ACC112 (cell line): Measurements from ENCODE around the gene PPFIA4.

Experiments used
- H2AFZ ChIP-seq: fragments of 200-600 bp; sonication (generic); one replicate; pipeline ENCODE4 v1.6.0; 2017; ENCODE audit warnings: antibody characterized with exemption, low read length; ENCODE audit not compliant: unreplicated experiment
- H3K27ac ChIP-seq: fragments of 200-600 bp; sonication (generic); 2 replicates; pipeline ENCODE4 v1.5.1; 2014; ENCODE audit warnings: low read depth, mild to moderate bottlenecking, antibody characterized with exemption, low read length, moderate library complexity
- H3K27me3 ChIP-seq: fragments of 200-600 bp; sonication (generic); 2 replicates; pipeline ENCODE4 v1.6.1; 2014; ENCODE audit warnings: mild to moderate bottlenecking, antibody characterized with exemption, low read length, moderate library complexity, mixed read lengths; ENCODE audit not compliant: insufficient read depth
- H3K36me3 ChIP-seq: fragments of 200-600 bp; sonication (generic); 2 replicates; pipeline ENCODE4 v1.6.1; 2016; ENCODE audit warnings: mild to moderate bottlenecking, antibody characterized with exemption, low read length, moderate library complexity, mixed read lengths; ENCODE audit not compliant: insufficient read depth
- H3K4me1 ChIP-seq: fragments of 200-600 bp; sonication (generic); one replicate; pipeline ENCODE4 v1.6.1; 2016; ENCODE audit warnings: low read length, mixed read lengths; ENCODE audit not compliant: insufficient read depth, unreplicated experiment, control insufficient read depth
- H3K4me3 ChIP-seq: fragments of 200-600 bp; sonication (generic); 2 replicates; pipeline ENCODE4 v1.5.1; 2014; ENCODE audit warnings: mild to moderate bottlenecking, low read depth, low read length
- H3K79me2 ChIP-seq: fragments of 200-600 bp; sonication (generic); one replicate; pipeline ENCODE4 v1.6.0; 2016; ENCODE audit warnings: low read length; ENCODE audit not compliant: control insufficient read depth, unreplicated experiment, insufficient read depth

The PPFIA4 gene

DNA sequence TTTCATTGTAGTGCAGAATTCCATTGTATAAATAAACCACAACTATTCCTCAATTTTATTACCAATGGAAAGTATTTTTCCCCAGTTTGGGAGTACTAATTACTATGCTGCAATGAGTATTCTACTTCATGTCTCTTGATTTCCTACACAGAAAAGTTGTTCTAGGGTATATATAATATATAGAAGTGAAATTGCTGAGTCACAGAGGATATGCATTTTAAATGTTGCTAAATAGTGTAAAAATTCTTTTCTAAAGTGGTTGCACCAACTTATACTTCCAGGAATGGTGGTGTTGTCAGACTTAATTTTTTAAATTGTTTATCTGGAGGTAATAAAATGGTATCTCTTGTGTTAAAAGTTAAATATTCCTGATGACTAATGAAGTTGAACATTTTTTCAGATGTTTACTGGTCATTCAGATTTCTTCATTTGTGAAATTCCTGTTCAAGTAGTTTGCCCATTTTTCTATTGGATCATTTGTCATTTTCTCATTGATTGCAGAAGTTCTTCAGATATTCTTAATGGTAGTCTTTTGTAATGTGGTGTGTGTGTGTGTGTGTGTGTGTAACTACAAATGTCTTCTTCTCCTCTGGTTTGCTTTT, 78.6 kb downstream of the PPFIA4 start:
- Histone ChIP-seq H3K27ac (no peak overlapping the region), H2AFZ (no peak overlapping the region), H3K79me2 (no peaks in the 10 kb centered on the region), H3K27me3 (peaks cover 69% of the 10 kb centered on the region), H3K4me3 (no peak overlapping the region), H3K36me3 (no peaks in the 10 kb centered on the region), H3K4me1 (no peaks in the 10 kb centered on the region)

DNA sequence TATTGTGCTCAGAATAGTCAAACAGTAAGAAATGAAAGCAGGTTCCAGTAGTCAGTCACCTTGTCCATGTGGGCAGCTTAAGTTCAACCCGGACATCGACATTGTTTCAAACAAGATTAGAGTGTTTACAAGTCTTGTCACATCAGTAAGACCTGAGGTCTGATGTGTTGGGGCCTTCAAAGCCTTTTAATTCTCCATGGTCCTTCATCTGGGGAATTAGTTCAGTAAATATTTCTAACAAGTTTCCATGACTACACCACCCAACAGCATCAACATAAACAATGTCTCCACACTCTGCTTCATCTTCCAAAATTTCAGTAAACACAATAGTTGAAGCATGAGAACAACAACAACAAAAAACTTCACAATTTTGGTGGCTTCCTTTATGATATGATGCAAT, 86.2 kb downstream of the PPFIA4 start:
- Histone ChIP-seq H3K79me2 (no peaks in the 10 kb centered on the region), H3K4me3 (no peak overlapping the region), H3K27me3 (peaks cover 97% of the 10 kb centered on the region), H3K27ac (no peak overlapping the region), H2AFZ (no peak overlapping the region), H3K36me3 (no peaks in the 10 kb centered on the region), H3K4me1 (no peaks in the 10 kb centered on the region)

DNA sequence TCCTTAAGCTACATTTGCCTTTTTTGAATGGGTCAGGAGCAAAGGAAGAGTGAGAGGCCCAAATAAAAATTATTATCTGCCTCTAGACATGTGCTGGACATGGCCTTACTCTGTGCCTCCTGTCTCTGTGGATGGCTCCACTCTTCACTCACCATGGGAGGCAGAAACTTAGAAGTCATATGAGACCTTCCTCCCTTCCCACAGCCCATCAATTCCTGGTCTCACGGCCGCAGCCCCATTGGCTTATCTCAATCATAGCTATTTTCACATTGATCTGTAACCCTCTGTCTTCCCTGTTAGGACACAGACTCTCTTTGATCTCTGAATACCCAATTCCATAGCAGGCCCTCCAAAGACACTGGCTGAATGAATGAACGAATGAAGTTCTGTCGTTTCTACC, 87.0 kb downstream of the PPFIA4 start:
- no peaks in the 10 kb centered on the region for H3K4me1 ChIP-seq
- H3K79me2 ChIP-seq: no peaks in the 10 kb centered on the region
- peaks cover 96% of the 10 kb centered on the region for H3K27me3 ChIP-seq
- H3K36me3 ChIP-seq: no peaks in the 10 kb centered on the region
- no peak overlapping the region for H2AFZ ChIP-seq
- H3K4me3 ChIP-seq: no peak overlapping the region
- H3K27ac ChIP-seq: no peak overlapping the region

DNA sequence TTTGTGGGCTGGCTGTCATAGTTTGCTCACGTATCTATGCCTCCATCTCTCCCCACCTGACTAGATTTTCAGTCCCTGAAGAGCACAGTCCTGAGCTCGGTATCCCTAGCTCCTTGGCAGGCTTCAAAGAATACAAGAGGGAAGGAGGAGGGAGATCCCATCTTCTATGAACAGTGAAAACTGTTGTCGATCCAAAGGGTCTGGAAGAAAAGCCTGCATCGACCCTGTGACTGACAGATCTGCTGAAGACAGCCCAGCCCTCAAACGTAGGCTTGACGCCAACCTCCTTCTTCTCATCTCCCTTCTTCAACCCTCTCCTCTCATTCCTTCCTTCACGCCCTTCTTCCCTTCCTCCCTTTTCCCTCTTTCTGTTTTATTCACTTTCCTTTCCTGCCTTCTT, 87.9 kb downstream of the PPFIA4 start:
- Histone ChIP-seq H2AFZ (no peak overlapping the region), H3K4me3 (no peak overlapping the region), H3K36me3 (no peaks in the 10 kb centered on the region), H3K79me2 (no peaks in the 10 kb centered on the region), H3K27me3 (peaks cover 95% of the 10 kb centered on the region), H3K4me1 (no peaks in the 10 kb centered on the region), H3K27ac (no peak overlapping the region)

DNA sequence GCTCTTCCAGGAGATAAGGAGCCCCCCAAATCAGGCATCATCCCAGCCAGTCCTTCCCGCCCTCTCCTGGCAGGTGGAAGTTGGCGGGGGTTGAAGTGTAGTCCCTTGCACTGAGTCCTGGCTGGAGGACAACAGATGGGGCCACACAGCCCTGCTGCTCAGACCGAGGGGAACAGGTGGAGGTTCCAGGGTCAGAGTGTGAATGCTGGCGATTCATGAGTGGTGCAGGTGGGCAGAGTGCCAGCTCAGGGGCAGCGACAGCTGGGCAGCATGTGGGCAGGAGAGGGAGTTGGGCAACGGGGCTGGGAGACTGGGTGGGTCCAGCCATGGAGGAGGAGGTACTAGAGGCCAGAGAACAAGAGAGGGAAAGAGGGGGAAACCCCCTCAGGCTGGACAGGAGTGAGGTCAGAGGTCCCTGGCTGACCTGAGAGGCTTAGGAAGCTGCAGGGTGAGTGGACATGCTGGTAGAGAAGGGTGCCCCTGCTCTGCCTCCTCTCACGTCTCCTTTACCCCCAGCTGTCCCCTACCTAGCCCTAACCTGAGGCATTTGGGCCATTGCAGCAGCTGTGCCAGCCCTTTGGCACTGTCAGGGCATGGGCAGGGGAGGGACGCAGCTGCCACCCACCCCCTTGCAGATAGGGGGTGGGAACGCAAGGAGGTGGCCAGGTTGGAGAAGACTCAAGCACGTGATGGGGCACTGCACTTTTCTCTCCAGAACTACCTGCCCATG, 90.0 kb downstream of the PPFIA4 start:
- H3K27me3 ChIP-seq: peaks cover 91% of the 10 kb centered on the region
- no peak overlapping the region for H3K4me3 ChIP-seq
- no peaks in the 10 kb centered on the region for H3K79me2 ChIP-seq
- no peak overlapping the region for H3K27ac ChIP-seq
- H3K36me3 ChIP-seq: no peaks in the 10 kb centered on the region
- H2AFZ ChIP-seq: no peak overlapping the region
- no peaks in the 10 kb centered on the region for H3K4me1 ChIP-seq

DNA sequence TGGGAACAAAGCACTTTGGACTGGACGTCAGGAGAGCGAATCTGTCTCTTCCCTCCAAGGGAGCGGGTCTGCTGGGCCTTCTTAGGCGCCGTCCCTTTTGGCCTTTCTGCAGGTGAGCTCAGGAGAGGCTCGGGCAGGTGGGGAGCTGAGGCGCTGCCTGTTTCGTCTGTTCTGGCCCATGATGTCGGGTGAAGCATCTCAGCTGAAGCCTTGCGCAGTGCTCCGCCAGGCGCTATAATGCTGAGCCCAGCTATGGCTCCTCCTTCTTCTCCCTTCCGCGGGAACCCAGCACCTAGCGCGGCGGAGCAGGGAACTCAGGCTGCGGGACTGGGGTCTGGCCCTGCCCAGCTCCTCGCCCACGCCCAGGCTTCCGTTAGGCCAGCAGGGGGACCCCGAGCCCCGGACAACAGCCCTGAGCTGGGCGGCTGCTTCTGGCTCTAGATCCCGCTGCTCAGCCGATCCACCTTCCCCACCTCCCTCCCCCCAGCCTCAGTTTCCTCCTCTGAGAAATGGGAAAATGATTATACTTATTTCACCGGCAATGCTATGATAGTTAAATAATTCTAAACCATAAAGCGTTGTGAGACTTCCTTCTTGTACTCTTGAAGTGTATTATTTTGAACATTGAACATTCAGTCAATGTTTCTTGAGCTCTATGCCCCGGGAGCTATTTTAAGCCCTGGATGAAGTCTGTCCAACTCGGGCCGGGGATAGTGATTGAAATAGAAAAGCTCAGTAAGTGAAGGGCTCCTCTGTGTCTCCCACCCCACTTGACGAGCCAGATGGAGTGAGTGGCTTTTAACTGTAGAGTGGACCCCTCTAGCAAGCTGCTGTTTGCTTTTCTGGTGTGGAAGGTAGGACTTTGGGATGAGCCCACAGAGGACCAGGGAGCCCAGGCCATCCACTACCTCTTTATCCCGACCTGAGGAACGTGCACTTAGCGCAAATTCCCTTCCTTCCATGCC, 91.6 kb downstream of the PPFIA4 start:
- Histone ChIP-seq H3K4me3 (no peak overlapping the region), H3K27ac (no peak overlapping the region), H3K27me3 (peaks cover 75% of the 10 kb centered on the region), H3K79me2 (no peaks in the 10 kb centered on the region), H3K4me1 (no peaks in the 10 kb centered on the region), H2AFZ (no peak overlapping the region), H3K36me3 (no peaks in the 10 kb centered on the region)

DNA sequence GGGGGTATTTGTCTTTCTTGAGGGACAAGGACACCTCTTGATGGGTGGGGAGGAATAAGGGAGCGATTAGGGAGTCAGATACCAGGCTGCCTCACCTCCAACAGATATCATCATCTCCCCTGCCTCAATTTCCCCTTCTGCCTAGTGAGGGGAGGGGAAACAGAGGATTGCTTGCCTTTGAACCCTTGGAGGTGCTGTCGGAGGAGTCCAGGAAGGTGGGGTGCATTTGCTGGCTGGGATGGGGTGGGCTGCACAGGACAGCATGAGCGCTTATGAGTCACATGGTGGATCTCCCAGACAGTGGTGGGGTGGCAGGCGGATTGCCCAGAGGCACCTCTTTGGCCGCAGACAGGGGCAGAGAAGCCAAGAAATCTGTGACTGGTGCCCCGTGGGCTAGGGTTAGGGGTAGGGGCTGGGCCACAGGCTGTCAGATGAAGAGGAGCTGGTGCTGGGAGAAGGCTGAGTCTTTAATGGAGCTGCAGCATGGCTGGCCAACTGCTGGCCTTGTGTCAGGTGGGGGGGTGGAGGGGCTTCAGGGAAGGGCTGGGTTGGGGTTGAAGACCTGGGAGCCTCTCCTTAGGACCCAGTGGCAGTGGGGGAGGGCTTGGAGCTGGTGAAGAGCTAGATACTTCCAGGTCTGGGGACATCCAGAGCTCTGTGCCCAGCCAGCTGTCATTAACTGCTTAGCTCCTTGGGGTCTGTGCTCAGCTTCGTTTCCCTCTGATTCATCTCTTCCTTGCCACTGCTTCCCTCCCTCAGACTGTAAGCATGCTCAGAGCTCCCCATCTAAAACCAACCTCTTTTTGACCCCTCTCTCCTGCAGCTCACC, 94.2 kb downstream of the PPFIA4 start:
- Histone ChIP-seq H3K79me2 (no peaks in the 10 kb centered on the region), H3K27ac (no peak overlapping the region), H3K4me3 (no peak overlapping the region), H3K27me3 (peaks cover 63% of the 10 kb centered on the region), H3K36me3 (no peaks in the 10 kb centered on the region), H2AFZ (no peak overlapping the region), H3K4me1 (peaks cover 11% of the 10 kb centered on the region)

DNA sequence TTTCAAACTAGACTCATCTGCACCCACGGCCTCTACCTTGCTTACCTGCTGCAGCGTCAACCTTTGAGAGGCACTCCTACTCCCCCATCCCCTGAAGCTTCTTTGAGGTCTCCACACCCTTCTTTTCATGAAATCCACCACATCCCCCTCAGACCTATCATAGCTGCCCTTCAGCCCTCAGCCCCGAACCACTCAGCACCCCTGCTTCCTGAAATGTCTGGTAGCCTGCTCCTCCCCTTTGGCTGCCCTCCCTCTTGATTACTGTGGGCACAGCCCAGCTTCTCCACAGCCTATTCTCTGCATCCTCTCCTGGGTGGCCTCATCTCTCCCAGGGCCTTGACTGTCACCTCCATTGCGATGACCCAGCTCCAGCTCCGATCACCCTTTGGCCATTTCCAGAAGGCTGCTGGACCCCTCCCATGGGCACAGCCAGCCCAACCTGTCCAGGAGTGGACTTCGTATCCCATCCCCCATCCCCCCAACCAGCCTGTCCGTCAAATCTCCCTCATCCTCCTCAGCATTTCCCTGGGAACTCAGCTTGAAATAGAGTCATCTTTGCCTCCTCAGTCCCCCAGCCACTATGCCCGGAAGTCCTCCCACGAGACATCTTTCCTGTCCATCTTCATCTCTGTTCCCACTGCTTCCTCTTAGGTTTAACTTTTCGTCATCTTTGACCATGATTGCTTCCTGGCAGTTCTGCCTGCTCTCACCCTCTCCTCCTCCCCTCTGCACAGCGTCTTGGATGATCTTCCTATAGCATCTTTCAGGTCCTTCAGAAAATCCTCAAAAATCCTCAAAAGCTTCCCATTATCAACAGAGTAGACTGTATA, 95.1 kb downstream of the PPFIA4 start:
- Histone ChIP-seq H3K36me3 (no peaks in the 10 kb centered on the region), H3K4me1 (peaks cover 15% of the 10 kb centered on the region), H3K27ac (no peak overlapping the region), H3K27me3 (peaks cover 54% of the 10 kb centered on the region), H3K79me2 (no peaks in the 10 kb centered on the region), H3K4me3 (no peak overlapping the region), H2AFZ (no peak overlapping the region)

DNA sequence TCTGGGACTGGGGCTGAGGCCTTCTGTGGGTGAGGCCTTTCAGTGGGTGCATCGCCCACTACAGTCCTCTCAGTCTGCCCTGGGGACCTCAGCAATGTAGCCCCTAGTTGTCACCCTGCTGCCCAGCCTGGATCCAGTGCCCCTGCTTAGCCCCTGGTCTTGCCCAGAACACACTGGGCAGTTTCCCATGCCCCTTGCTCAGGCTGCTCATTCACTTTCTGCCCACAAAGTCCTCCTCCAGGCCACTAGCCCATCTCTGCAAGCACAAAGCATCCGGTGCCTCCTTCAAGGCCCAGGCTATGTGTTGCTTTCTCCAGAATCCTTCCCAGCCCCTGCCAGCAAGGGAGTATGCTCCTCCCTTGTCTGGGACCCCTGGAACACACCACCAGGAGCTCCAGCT, 95.9 kb downstream of the PPFIA4 start:
- H3K79me2 ChIP-seq: no peaks in the 10 kb centered on the region
- no peak overlapping the region for H2AFZ ChIP-seq
- no peaks in the 10 kb centered on the region for H3K36me3 ChIP-seq
- peaks cover 23% of the 10 kb centered on the region for H3K4me1 ChIP-seq
- H3K27ac ChIP-seq: no peak overlapping the region
- peaks cover 48% of the 10 kb centered on the region for H3K27me3 ChIP-seq
- H3K4me3 ChIP-seq: no peak overlapping the region
